Heart left ventricle (tissue), 16 donors: ENCODE measurements around the gene N4BP2L1. TPM values are rescaled to one million over a fixed set of nuclear protein-coding genes. Genes with fewer than 3 reads are reported as not detected.

Source experiments
- ATAC-seq, 4 donors: fragments of 200-7000 bp; cut with Tn5 transposase; one replicate each; pipeline ENCODE4 v1.9.1; 2020 to 2022; ENCODE audit warnings: moderate library complexity in 4 of 4, mild to moderate bottlenecking in 3 of 4, moderate number of reproducible peaks in 1 of 4
- DNase-seq, 5 donors: peaks; one replicate each; pipeline ENCODE4 v3.0.0-alpha.2; 2020
- H3K27ac ChIP-seq, 12 donors: fragments of 200-600 bp; sonication (generic) in 4 of 12; one replicate each; pipeline versions ENCODE4 v1.5.0 to v1.8.0; 2016 to 2022; ENCODE audit warnings: mild to moderate bottlenecking in 2 of 12
- H3K27me3 ChIP-seq, 9 donors: fragments of 200-600 bp; sonication (generic) in 2 of 9; one replicate each; pipeline versions ENCODE4 v1.5.1 to v1.8.0; 2016 to 2022; ENCODE audit warnings: mild to moderate bottlenecking in 3 of 9
- H3K36me3 ChIP-seq, 9 donors: fragments of 200-600 bp; sonication (generic) in 2 of 9; one replicate each; pipeline versions ENCODE4 v1.5.0 to v1.8.0; 2018 to 2022; ENCODE audit warnings: mild to moderate bottlenecking in 2 of 9
- H3K4me1 ChIP-seq, 12 donors: fragments of 200-600 bp; sonication (generic) in 4 of 12; one replicate each; pipeline versions ENCODE4 v1.5.0 to v1.8.0; 2016 to 2022; ENCODE audit warnings: mild to moderate bottlenecking in 3 of 12
- H3K4me3 ChIP-seq, 12 donors: fragments of 200-600 bp; sonication (generic) in 4 of 12; one replicate each; pipeline versions ENCODE4 v1.5.0 to v1.8.0; 2017 to 2022; ENCODE audit warnings: mild to moderate bottlenecking in 9 of 12, moderate library complexity in 4 of 12
- H3K9me3 ChIP-seq, 12 donors: fragments of 200-600 bp; sonication (generic) in 4 of 12; one replicate each; pipeline versions ENCODE4 v1.5.0 to v1.8.0; 2016 to 2022; ENCODE audit warnings: mild to moderate bottlenecking in 1 of 12
- POLR2A ChIP-seq, 2 donors: fragments of 450-650 bp; IDR thresholded peaks; one replicate each; pipeline ENCODE4 v1.6.1; 2017; ENCODE audit warnings: antibody characterized with exemption in 2 of 2, mild to moderate bottlenecking in 2 of 2, moderate library complexity in 2 of 2
- WGBS, 4 donors: extraction: QIAGEN DNeasy Blood & Tissue Kit in 2 of 4; methylation state at CpG; one replicate each; pipeline versions ENCODE4 v1.1.5 to v1.1.7; 2013 to 2018; 5-methylcytosine and 5-hydroxymethylcytosine counted together
- intact Hi-C, 10 donors: fragments of 100-400 bp; cut with DNase I; formaldehyde crosslinking; loops; one replicate each; pipeline versions ENCODE4 v1.11.1 to v1.14.2; 2022
- polyA plus RNA-seq, 2 donors: library from polyadenylated mRNA; stranded (reverse); fragments of 200-250 nt; gene quantifications; one replicate each; pipeline ENCODE4 v1.2.3, GENCODE V29; 2013
- total RNA-seq, 9 donors: library from RNA; depleted of rRNA in 2 of 9; stranded (reverse); fragments of >200 nt in 2 of 9; fragmentation: NEBNext Ultra II Directional in 3 of 9; extraction: Animal tissue kit (Norgen Biotek cat#: 25700) in 3 of 9; gene quantifications; one replicate each; pipeline versions ENCODE4 v1.1.0 to v1.2.4, GENCODE V29; 2016 to 2023
- TF ChIP-seq, protein P1 (sequence below), 12 donors: fragments of 200-600 bp; sonication (generic) in 4 of 12; IDR thresholded peaks; one replicate each; pipeline versions ENCODE4 v1.5.0 to v1.8.0; 2018 to 2022; ENCODE audit warnings: antibody characterized with exemption in 12 of 12, mild to moderate bottlenecking in 5 of 12
- donor health status: ischemic (EF 13 %, LVEDD 7.1; RV severe dilation, severe dysfunction).
- donor health status: healthy with polysubstance abuse.
- donor health status: DM: no; HTN: yes; CAD: no.
- donor health status: DM: no; HTN: no; CAD: no.
- donor health status: ischemic (EF 25% LVEDD 6.9; RV normal size, moderate dysfunction).
- donor health status: ischemic (EF 25% LVEDD 5.7; RV mildly dilated, moderate dysfunction).
- donor health status: healthy.
- donor health status: DM: yes; HTN: yes; CAD: no.
- donor health status: ischemic (EF 35%, LVEDD 5.7; RV mildly dilated, moderate dysfunction).
- donor health status: nonischemic (EF 11% LVEDD 7.7; RV severe dilation, severe dysfunction).
- donor health status: DM: yes; HTN: yes; CAD: no.
- donor health status: PGD.
- donor health status: ischemic (EF 29% LVEDD 5.4; RV normal size, mild dysfunction).
- donor health status: nonischemic (EF 23%, LVEDD 6.1; RV moderate dilation, normal function).

Gene N4BP2L1
- total and polyA plus RNA-seq, 11 donors = 2.1 to 14.8 (median 4.5) TPM

- H3K27me3 ChIP-seq = no peaks in the 10 kb centered on the region
- H3K9me3 ChIP-seq = no peaks in the 10 kb centered on the region
- H3K4me1 ChIP-seq = no peaks in the 10 kb centered on the region
- no peak for ATAC-seq
- TF ChIP-seq, protein P1, sequence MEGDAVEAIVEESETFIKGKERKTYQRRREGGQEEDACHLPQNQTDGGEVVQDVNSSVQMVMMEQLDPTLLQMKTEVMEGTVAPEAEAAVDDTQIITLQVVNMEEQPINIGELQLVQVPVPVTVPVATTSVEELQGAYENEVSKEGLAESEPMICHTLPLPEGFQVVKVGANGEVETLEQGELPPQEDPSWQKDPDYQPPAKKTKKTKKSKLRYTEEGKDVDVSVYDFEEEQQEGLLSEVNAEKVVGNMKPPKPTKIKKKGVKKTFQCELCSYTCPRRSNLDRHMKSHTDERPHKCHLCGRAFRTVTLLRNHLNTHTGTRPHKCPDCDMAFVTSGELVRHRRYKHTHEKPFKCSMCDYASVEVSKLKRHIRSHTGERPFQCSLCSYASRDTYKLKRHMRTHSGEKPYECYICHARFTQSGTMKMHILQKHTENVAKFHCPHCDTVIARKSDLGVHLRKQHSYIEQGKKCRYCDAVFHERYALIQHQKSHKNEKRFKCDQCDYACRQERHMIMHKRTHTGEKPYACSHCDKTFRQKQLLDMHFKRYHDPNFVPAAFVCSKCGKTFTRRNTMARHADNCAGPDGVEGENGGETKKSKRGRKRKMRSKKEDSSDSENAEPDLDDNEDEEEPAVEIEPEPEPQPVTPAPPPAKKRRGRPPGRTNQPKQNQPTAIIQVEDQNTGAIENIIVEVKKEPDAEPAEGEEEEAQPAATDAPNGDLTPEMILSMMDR (IDR thresholded peaks at IDR 0.05) = no peak
- TF ChIP-seq POLR2A (IDR thresholded peaks at IDR 0.05) = no peak
- H3K27ac ChIP-seq = no peak overlapping the region
- DNase-seq = no peak
- intact Hi-C loops = loop anchor here in 3 of 10 donors (2.0 to 10.0 kb wide), 4 partner anchors 159 to 259 kb away; no protein-coding TSS in a partner anchor
- peaks cover 0 to 17% (median 0%) of the 10 kb centered on the region in 9 donors for H3K36me3 ChIP-seq
- H3K4me3 ChIP-seq = no peak overlapping the region
Observed at GRCh38 chr13:32385410-32385809, 42.5 kb downstream of the N4BP2L1 start.

- no peak for ATAC-seq
- Histone ChIP-seq H3K4me3 (no peak overlapping the region), H3K4me1 (no peaks in the 10 kb centered on the region), H3K9me3 (no peaks in the 10 kb centered on the region), H3K27ac (no peak overlapping the region), H3K36me3 (peaks cover 0 to 17% (median 0%) of the 10 kb centered on the region in 9 donors), H3K27me3 (no peaks in the 10 kb centered on the region)
- no peak for DNase-seq
- TF ChIP-seq POLR2A (IDR thresholded peaks at IDR 0.05) = no peak
- TF ChIP-seq, protein P1 (IDR thresholded peaks at IDR 0.05) = no peak
- intact Hi-C loops = loop anchor here in 6 of 10 donors (2.0 to 10.0 kb wide), 7 partner anchors 160 to 260 kb away; no protein-coding TSS in a partner anchor
- 94 to 95% (median 94%) methylated on average over 2 of the region's 2 CpGs for WGBS, 4 donors
Observed at GRCh38 chr13:32384702-32385101, 43.2 kb downstream of the N4BP2L1 start.

DNA sequence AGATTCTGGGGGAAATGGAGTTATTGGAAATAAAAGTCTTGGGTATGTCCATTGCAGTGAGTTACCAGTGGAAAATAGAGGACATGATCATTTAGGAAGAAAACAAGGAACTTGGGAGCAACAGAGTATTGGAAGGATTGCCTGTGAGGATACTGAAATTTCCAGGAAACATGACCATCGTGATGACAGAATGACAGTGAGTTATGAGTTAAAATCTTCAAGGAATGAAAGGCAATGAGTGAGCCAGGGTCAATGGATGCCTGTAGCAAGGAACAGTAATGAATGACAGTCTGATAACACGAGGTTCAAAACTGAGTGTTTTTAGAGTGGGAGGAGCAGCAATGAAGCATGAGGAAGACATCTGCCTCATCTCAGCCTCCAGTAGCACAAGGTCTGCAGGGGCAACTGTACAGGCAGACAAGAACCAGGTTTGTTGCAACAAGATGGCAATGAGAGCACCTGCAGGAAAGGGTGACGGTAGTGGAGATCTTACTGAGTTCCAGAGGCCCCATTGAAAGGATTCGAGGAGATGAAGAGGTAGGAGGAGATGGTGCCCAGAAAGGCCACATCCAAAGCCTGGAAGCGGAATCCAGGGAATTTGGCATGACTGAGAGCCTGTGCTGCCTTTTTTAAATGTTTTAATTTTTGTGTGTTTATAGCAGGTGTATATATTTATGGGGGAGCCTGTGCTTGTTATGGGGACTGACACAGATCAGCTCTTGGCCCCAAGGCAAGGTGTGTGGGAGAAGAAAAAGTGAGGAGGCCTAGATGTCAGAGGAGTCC lies 43.9 kb downstream of the N4BP2L1 start:
- intact Hi-C loops = loop anchor here in 6 of 10 donors (2.0 to 10.0 kb wide), 7 partner anchors 161 to 261 kb away; no protein-coding TSS in a partner anchor
- H3K9me3 ChIP-seq = no peaks in the 10 kb centered on the region
- ATAC-seq (no peak), DNase-seq (no peak)
- H3K27ac ChIP-seq = no peak overlapping the region
- TF ChIP-seq, protein P1 (IDR thresholded peaks at IDR 0.05) = no peak
- no peak for TF ChIP-seq POLR2A (IDR thresholded peaks at IDR 0.05)
- peaks cover 0 to 23% (median 0%) of the 10 kb centered on the region in 9 donors for H3K36me3 ChIP-seq
- H3K27me3 ChIP-seq = no peaks in the 10 kb centered on the region
- no peak overlapping the region for H3K4me3 ChIP-seq
- WGBS, 4 donors = 77 to 81% (median 79%) methylated on average over 5 of the region's 5 CpGs
- H3K4me1 ChIP-seq = no peaks in the 10 kb centered on the region

GRCh38 chr13:32381539-32381938 lies 46.4 kb downstream of the N4BP2L1 start:
- Histone ChIP-seq H3K27me3 (no peaks in the 10 kb centered on the region), H3K27ac (no peak overlapping the region), H3K4me1 (no peaks in the 10 kb centered on the region), H3K9me3 (no peaks in the 10 kb centered on the region), H3K36me3 (peaks cover 0 to 24% (median 0%) of the 10 kb centered on the region in 9 donors), H3K4me3 (no peak overlapping the region)
- TF ChIP-seq POLR2A (IDR thresholded peaks at IDR 0.05) = no peak
- TF ChIP-seq, protein P1 (IDR thresholded peaks at IDR 0.05) = peak; percentile 27 to 68 (median 57)
- DNase-seq = no peak
- ATAC-seq = peak in 3 of 4 donors; percentile 54 to 62 (median 62)
- WGBS, 4 donors = 70 to 76% (median 72%) methylated on average over 3 of the region's 3 CpGs
- intact Hi-C loops = loop anchor here in 9 of 10 donors (1.0 to 10.0 kb wide), 9 partner anchors 163 to 263 kb away; no protein-coding TSS in a partner anchor
